GM19193 (cell line): Measurements from ENCODE around the gene ADCY3.

ENCODE experiments used
- POLR2A ChIP-seq: IDR thresholded peaks from 4 replicates; pipeline ENCODE4 v1.6.1; 2011; ENCODE audit not compliant: insufficient read depth, insufficient read length; ENCODE audit errors: extremely low read depth

The ADCY3 gene

GRCh38 chr2:24840164-24840869 is 79.7 kb downstream of the ADCY3 start:
- TF ChIP-seq POLR2A = no peak

- TF ChIP-seq POLR2A = no peak
Measured at GRCh38 chr2:24839729-24840128, 80.3 kb downstream of the ADCY3 start.

DNA sequence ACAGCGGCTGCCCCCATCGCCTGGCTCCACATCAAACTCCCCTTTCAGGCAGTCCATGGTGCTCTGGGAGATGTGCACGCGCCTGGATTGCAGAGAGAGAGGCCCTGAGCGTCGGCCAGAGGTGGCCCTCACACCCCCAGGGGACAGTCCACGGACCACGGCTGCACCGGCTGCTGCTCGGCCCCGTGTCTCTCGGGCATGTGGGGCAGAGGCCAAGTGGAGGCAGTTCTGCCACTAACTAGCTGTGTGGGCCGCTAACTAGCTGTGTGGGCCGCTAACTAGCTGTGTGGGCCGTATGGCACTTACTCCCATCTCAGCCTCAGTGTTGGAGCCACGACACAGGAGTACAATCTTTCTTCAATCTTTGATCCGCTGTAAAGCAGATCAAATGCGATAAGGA is 81.5 kb downstream of the ADCY3 start:
- no peak for TF ChIP-seq POLR2A

DNA sequence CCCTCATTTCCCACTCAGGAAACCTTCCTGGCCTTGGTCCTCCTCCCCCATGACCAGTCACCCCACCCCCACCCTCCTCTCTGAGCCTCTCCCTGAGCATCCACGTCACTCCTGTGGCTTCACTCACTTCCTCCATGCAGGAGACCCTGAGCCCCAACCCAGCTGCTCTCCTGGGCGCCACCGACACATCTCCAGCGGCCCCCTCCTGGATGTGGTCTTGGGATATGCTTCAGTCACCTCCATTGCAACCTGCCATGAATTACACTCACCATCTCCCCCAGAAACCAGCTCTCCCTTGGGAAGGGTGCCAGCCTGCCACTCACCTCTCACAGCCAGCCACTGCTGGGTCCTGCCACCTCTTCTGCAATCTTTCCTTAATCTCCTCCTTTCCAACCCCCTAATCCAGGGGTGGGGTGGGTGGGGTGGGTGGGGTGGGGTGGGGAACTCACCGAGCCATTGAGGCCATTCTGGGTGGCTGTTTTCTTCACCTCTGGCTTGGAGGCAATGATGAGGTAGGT is 82.0 kb downstream of the ADCY3 start:
- TF ChIP-seq POLR2A = no peak

GRCh38 chr2:24836706-24837105 is 83.3 kb downstream of the ADCY3 start:
- no peak for TF ChIP-seq POLR2A

- no peak for TF ChIP-seq POLR2A
Measured at GRCh38 chr2:24836206-24836605, 83.8 kb downstream of the ADCY3 start.

GRCh38 chr2:24834733-24835395 is 85.2 kb downstream of the ADCY3 start:
- no peak for TF ChIP-seq POLR2A

- peak; percentile 2 for TF ChIP-seq POLR2A
Measured at GRCh38 chr2:24833821-24834732, 86.0 kb downstream of the ADCY3 start.

- no peak for TF ChIP-seq POLR2A
Measured at GRCh38 chr2:24832931-24833701, 86.9 kb downstream of the ADCY3 start.

GRCh38 chr2:24832521-24832920 is 87.5 kb downstream of the ADCY3 start:
- no peak for TF ChIP-seq POLR2A

DNA sequence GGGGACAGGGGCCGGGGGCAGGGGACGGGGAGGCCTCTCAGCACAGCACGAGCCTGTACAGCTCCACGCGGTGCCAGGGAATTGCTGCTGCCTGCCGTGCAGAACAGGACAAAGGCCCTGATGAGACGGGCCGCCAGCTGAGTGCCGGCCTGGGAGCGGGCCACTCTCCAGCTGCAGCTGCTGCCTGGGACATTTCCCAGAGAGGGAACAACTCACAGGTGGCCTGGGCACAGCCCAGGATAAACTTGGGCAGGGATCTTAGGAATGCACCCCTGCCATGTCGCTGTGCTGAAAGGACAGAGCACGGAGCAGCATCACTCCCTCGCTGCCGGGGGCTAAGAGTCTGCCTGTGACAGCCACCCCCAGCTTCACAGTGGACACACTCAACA is 88.0 kb downstream of the ADCY3 start:
- TF ChIP-seq POLR2A = no peak

GRCh38 chr2:24831221-24832072 is 88.6 kb downstream of the ADCY3 start:
- TF ChIP-seq POLR2A = no peak

- TF ChIP-seq POLR2A = no peak
Measured at GRCh38 chr2:24830786-24831185, 89.3 kb downstream of the ADCY3 start.

- TF ChIP-seq POLR2A = no peak
Measured at GRCh38 chr2:24830351-24830750, 89.7 kb downstream of the ADCY3 start.
